ENCODE measurements around the gene UMODL1.

UMODL1 gene

GRCh38 chr21:42071146-42071737 lies at the start of gene UMODL1:
Gene UMODL1, plus strand, starts transcription at chr21:42071317. Its CDS starts 0 bp downstream, at chr21:42071317.
- DNase-seq (ENCODE audit: low read depth in 2 of 2), result no peak

- no peak for DNase-seq (ENCODE audit: low read depth in 2 of 2)
These were observed 49.6 kb upstream of the UMODL1 start for GRCh38 chr21:42021371-42022090.

- DNase-seq (ENCODE audit: low read depth in 2 of 2), result no peak
These were observed 49.1 kb upstream of the UMODL1 start for GRCh38 chr21:42022091-42022430.

- DNase-seq (ENCODE audit: low read depth in 2 of 2), result no peak
These were observed 48.2 kb upstream of the UMODL1 start for GRCh38 chr21:42022906-42023305.

- no peak for DNase-seq (ENCODE audit: low read depth in 2 of 2)
These were observed 45.6 kb upstream of the UMODL1 start for GRCh38 chr21:42025376-42026081.

GRCh38 chr21:42026082-42026435 lies 45.1 kb upstream of the UMODL1 start:
- DNase-seq (ENCODE audit: low read depth in 2 of 2), result no peak

GRCh38 chr21:42027085-42027821 lies 43.9 kb upstream of the UMODL1 start:
- DNase-seq (ENCODE audit: low read depth in 2 of 2), result no peak

GRCh38 chr21:42027822-42028765 lies 43.0 kb upstream of the UMODL1 start:
- DNase-seq (ENCODE audit: low read depth in 2 of 2), result no peak

- DNase-seq (ENCODE audit: low read depth in 2 of 2), result no peak
These were observed 42.2 kb upstream of the UMODL1 start for GRCh38 chr21:42028766-42029425.

- DNase-seq (ENCODE audit: low read depth in 2 of 2), result no peak
These were observed 40.8 kb upstream of the UMODL1 start for GRCh38 chr21:42030311-42030710.

GRCh38 chr21:42031241-42031640 lies 39.9 kb upstream of the UMODL1 start:
- DNase-seq (ENCODE audit: low read depth in 2 of 2), result no peak

GRCh38 chr21:42031816-42032215 lies 39.3 kb upstream of the UMODL1 start:
- no peak for DNase-seq (ENCODE audit: low read depth in 2 of 2)

- no peak for DNase-seq (ENCODE audit: low read depth in 2 of 2)
These were observed 38.9 kb upstream of the UMODL1 start for GRCh38 chr21:42032266-42032665.

- no peak for DNase-seq (ENCODE audit: low read depth in 2 of 2)
These were observed 38.1 kb upstream of the UMODL1 start for GRCh38 chr21:42032968-42033367.

GRCh38 chr21:42036313-42036712 lies 34.8 kb upstream of the UMODL1 start:
- DNase-seq (ENCODE audit: low read depth in 2 of 2), result no peak

- DNase-seq (ENCODE audit: low read depth in 2 of 2), result no peak
These were observed 33.6 kb upstream of the UMODL1 start for GRCh38 chr21:42037516-42037915.

GRCh38 chr21:42037943-42038342 lies 33.2 kb upstream of the UMODL1 start:
- no peak for DNase-seq (ENCODE audit: low read depth in 2 of 2)

- no peak for DNase-seq (ENCODE audit: low read depth in 2 of 2)
These were observed 32.7 kb upstream of the UMODL1 start for GRCh38 chr21:42038393-42038792.

- DNase-seq (ENCODE audit: low read depth in 2 of 2), result no peak
These were observed 32.2 kb upstream of the UMODL1 start for GRCh38 chr21:42038826-42039425.

GRCh38 chr21:42039470-42039901 lies 31.6 kb upstream of the UMODL1 start:
- DNase-seq (ENCODE audit: low read depth in 2 of 2), result no peak
